Measurements from ENCODE around the gene CCDC57.

The CCDC57 gene

DNA sequence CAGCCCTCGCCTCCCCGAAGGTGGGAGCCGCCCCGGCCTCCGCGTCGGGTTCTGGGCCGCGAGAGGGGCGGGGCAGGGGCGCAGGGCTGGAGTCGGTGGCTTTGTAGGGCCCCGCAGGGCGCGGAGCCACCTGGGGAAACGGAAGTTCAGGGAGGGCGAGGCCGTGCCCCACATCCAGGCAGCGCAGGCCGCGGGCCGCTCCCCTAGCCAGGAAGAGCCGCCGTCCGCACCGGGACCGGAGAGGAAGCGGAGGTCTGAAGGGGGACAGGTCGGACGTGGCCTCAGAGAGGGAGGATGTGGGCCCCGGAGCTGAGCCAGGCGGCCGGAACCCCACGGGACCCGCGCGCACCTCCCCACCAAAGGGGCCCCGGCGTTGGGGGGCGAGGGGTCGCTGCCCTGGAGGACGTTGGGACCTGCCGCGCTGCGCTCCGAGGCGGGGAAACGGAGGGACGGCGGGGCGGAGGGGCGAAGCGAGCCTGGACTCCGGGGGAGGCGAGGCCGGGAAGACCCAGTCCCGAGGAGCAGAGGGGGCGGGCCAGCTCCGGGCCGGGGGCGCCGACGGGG, 15.7 kb upstream of the CCDC57 start:
- no peaks in the 10 kb centered on the region for H3K27me3 ChIP-seq (ENCODE audit: low read length)
- H3K4me3 ChIP-seq (ENCODE audit: insufficient read depth, low read length, poor library complexity, severe bottlenecking) = peak overlapping the region; percentile 29
- H3K9ac ChIP-seq (ENCODE audit: low read length) = peak overlapping the region; percentile 41; the same call in 1 of the 2 replicates
- H3K27ac ChIP-seq (ENCODE audit: low read depth, low read length) = no peak overlapping the region
- no peaks in the 10 kb centered on the region for H4K20me1 ChIP-seq (ENCODE audit: low read depth, low read length)
- no peaks in the 10 kb centered on the region for H3F3A ChIP-seq (ENCODE audit: insufficient read depth)
- no peaks in the 10 kb centered on the region for H3K9me3 ChIP-seq (ENCODE audit: insufficient read depth, low read length)
- H3K9me2 ChIP-seq (replicated peaks; ENCODE audit: insufficient read depth, low read length) = no peaks in the 10 kb centered on the region
- TF ChIP-seq EZH2phosphoT487 (conservative IDR thresholded peaks at IDR 0.05; ENCODE audit: low read length) = no peak
- TF ChIP-seq, protein P1, sequence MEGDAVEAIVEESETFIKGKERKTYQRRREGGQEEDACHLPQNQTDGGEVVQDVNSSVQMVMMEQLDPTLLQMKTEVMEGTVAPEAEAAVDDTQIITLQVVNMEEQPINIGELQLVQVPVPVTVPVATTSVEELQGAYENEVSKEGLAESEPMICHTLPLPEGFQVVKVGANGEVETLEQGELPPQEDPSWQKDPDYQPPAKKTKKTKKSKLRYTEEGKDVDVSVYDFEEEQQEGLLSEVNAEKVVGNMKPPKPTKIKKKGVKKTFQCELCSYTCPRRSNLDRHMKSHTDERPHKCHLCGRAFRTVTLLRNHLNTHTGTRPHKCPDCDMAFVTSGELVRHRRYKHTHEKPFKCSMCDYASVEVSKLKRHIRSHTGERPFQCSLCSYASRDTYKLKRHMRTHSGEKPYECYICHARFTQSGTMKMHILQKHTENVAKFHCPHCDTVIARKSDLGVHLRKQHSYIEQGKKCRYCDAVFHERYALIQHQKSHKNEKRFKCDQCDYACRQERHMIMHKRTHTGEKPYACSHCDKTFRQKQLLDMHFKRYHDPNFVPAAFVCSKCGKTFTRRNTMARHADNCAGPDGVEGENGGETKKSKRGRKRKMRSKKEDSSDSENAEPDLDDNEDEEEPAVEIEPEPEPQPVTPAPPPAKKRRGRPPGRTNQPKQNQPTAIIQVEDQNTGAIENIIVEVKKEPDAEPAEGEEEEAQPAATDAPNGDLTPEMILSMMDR (IDR thresholded peaks at IDR 0.05; ENCODE audit: insufficient read depth, low read length, poor library complexity, severe bottlenecking) = no peak
- no peaks in the 10 kb centered on the region for H3K36me3 ChIP-seq (ENCODE audit: low read length)
- H3K4me2 ChIP-seq (ENCODE audit: low read depth, low read length, poor library complexity, severe bottlenecking) = peak overlapping the region; percentile 50
- peak overlapping the region; percentile 51 for H2AFZ ChIP-seq (ENCODE audit: low read depth, low read length, severe bottlenecking)
- H3K79me2 ChIP-seq (ENCODE audit: insufficient read depth, low read length) = no peaks in the 10 kb centered on the region

- Histone ChIP-seq H3K9me3 (ENCODE audit: insufficient read depth, low read length) (no peaks in the 10 kb centered on the region), H3K79me2 (ENCODE audit: insufficient read depth, low read length) (no peaks in the 10 kb centered on the region), H2AFZ (ENCODE audit: low read depth, low read length, severe bottlenecking) (peak overlapping the region; percentile 51), H3K36me3 (ENCODE audit: low read length) (no peaks in the 10 kb centered on the region), H3K4me2 (ENCODE audit: low read depth, low read length, poor library complexity, severe bottlenecking) (peak overlapping the region; percentile 50), H3K9ac (ENCODE audit: low read length) (peak overlapping the region; percentile 41; the same call in 1 of the 2 replicates), H4K20me1 (ENCODE audit: low read depth, low read length) (no peaks in the 10 kb centered on the region), H3K4me3 (ENCODE audit: insufficient read depth, low read length, poor library complexity, severe bottlenecking) (no peak overlapping the region), H3F3A (ENCODE audit: insufficient read depth) (no peaks in the 10 kb centered on the region), H3K9me2 (replicated peaks; ENCODE audit: insufficient read depth, low read length) (no peaks in the 10 kb centered on the region), H3K27ac (ENCODE audit: low read depth, low read length) (no peak overlapping the region), H3K27me3 (ENCODE audit: low read length) (no peaks in the 10 kb centered on the region)
- no peak for TF ChIP-seq EZH2phosphoT487 (conservative IDR thresholded peaks at IDR 0.05; ENCODE audit: low read length)
- TF ChIP-seq, protein P1 (IDR thresholded peaks at IDR 0.05; ENCODE audit: insufficient read depth, low read length, poor library complexity, severe bottlenecking) = no peak
Observed at GRCh38 chr17:82227629-82228277, 15.1 kb upstream of the CCDC57 start.

GRCh38 chr17:82226809-82227628, 14.4 kb upstream of the CCDC57 start:
- H3K9me2 ChIP-seq (replicated peaks; ENCODE audit: insufficient read depth, low read length) = no peaks in the 10 kb centered on the region
- no peaks in the 10 kb centered on the region for H3K79me2 ChIP-seq (ENCODE audit: insufficient read depth, low read length)
- no peaks in the 10 kb centered on the region for H4K20me1 ChIP-seq (ENCODE audit: low read depth, low read length)
- no peak overlapping the region for H3K9ac ChIP-seq (ENCODE audit: low read length)
- H3K27me3 ChIP-seq (ENCODE audit: low read length) = no peaks in the 10 kb centered on the region
- H3K36me3 ChIP-seq (ENCODE audit: low read length) = no peaks in the 10 kb centered on the region
- no peak overlapping the region for H3K27ac ChIP-seq (ENCODE audit: low read depth, low read length)
- H3K9me3 ChIP-seq (ENCODE audit: insufficient read depth, low read length) = no peaks in the 10 kb centered on the region
- H2AFZ ChIP-seq (ENCODE audit: low read depth, low read length, severe bottlenecking) = no peak overlapping the region
- TF ChIP-seq EZH2phosphoT487 (conservative IDR thresholded peaks at IDR 0.05; ENCODE audit: low read length) = no peak
- TF ChIP-seq, protein P1 (IDR thresholded peaks at IDR 0.05; ENCODE audit: insufficient read depth, low read length, poor library complexity, severe bottlenecking) = no peak
- H3K4me3 ChIP-seq (ENCODE audit: insufficient read depth, low read length, poor library complexity, severe bottlenecking) = no peak overlapping the region
- no peak overlapping the region for H3K4me2 ChIP-seq (ENCODE audit: low read depth, low read length, poor library complexity, severe bottlenecking)
- H3F3A ChIP-seq (ENCODE audit: insufficient read depth) = no peaks in the 10 kb centered on the region

All from SU-DHL-6 (cell line).